HG03095 (cell line): ENCODE data around the gene OR9G4.

Experiments used
- ATAC-seq: cut with Tn5 transposase; IDR thresholded peaks from one replicate; pipeline ENCODE4 v1.9.1; 2021; ENCODE audit warnings: moderate library complexity; ENCODE audit not compliant: unreplicated experiment

The OR9G4 gene

GRCh38 chr11:56748597-56748996 lies at the start of gene OR9G4:
OR9G4 (minus strand) TSS chr11:56748697; CDS start chr11:56743766, 4,931 bp downstream.
- ATAC-seq, result no peak

GRCh38 chr11:56783448-56784041 lies 35.0 kb upstream of the OR9G4 start:
- no peak for ATAC-seq

GRCh38 chr11:56782167-56782847 lies 33.8 kb upstream of the OR9G4 start:
- ATAC-seq, result peak; percentile 83

- ATAC-seq, result no peak
Observed at GRCh38 chr11:56776809-56777208, 28.3 kb upstream of the OR9G4 start.

- ATAC-seq, result no peak
Observed at GRCh38 chr11:56764976-56765375, 16.5 kb upstream of the OR9G4 start.

GRCh38 chr11:56751480-56751879 lies 3.0 kb upstream of the OR9G4 start:
- no peak for ATAC-seq

- ATAC-seq, result no peak
Observed at GRCh38 chr11:56750190-56750589, 1.7 kb upstream of the OR9G4 start.

GRCh38 chr11:56740886-56741285 lies 7.6 kb downstream of the OR9G4 start:
- no peak for ATAC-seq

GRCh38 chr11:56740107-56740506 lies 8.4 kb downstream of the OR9G4 start:
- ATAC-seq, result no peak

GRCh38 chr11:56720513-56720912 lies 28.0 kb downstream of the OR9G4 start:
- no peak for ATAC-seq

GRCh38 chr11:56716379-56716854 lies 32.1 kb downstream of the OR9G4 start:
- no peak for ATAC-seq

GRCh38 chr11:56714206-56714605 lies 34.3 kb downstream of the OR9G4 start:
- ATAC-seq, result no peak

- ATAC-seq, result no peak
Observed at GRCh38 chr11:56706486-56706885, 42.0 kb downstream of the OR9G4 start.

GRCh38 chr11:56705784-56706396 lies 42.6 kb downstream of the OR9G4 start:
- no peak for ATAC-seq

- ATAC-seq, result no peak
Observed at GRCh38 chr11:56700914-56701485, 47.5 kb downstream of the OR9G4 start.

- no peak for ATAC-seq
Observed at GRCh38 chr11:56700242-56700913, 48.1 kb downstream of the OR9G4 start.

- ATAC-seq, result no peak
Observed at GRCh38 chr11:56698795-56699194, 49.7 kb downstream of the OR9G4 start, which contains the start of gene OR9G1. OR9G1 (plus strand) TSS chr11:56699095; CDS start chr11:56700388, 1,293 bp downstream.

GRCh38 chr11:56693428-56693827 lies 55.1 kb downstream of the OR9G4 start:
- no peak for ATAC-seq
